Fibroblast of skin of right biceps (primary cell): ENCODE data around the gene SYT7.
A peak's percentile ranks its signal among the peaks of the same experiment; 100 is the strongest.

Experiments used
- DNase-seq: peaks from one replicate; pipeline ENCODE4 v3.0.0-alpha.2; 2013

The SYT7 gene

DNA sequence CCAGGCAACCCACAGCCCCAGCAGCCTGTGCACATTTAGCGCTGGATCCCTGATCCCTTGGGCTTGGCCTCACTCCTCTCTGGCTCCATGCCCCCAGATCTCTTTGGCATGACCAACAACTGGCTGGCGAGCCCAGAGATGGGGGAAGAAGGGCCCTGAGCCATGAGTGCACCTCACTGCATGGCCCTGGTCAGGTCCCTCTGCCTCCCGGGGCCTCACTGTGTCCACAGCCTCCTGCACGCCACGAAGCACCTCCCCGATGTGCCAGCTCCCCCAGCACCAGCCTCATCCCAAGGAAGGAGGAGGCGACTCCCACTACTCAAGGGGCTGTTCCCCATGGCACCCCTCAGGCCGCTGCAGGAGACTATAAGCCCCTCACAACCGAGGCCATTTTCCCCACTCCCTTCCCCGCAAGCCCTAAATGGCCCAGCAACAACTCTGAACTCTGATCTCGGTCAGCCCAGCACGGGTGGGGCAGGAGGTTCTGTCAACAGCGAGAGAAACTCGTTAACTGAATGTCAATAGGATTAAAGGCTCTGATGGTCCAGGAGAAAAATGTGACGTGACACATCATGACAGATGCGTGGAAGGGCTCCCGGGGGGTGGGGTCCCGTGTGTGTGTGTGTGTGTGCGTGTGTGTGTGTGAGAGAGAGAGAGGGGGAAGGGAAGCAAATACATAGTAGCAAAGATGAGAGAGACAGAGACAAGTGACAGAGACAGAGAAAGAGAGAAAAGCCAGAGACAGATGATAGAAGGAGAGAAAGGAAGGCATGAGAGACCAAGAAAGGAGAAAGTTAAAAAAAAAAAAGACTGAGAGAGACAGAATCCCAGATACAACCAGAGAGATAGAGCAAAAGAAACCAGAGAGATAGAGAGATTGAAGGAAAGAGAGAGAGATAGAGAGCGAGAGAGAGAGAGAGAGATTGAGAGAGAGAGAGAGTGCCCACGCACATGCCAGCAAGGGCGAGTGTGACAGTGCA, 28.4 kb upstream of the SYT7 start:
- DNase-seq: peak; percentile 21

DNA sequence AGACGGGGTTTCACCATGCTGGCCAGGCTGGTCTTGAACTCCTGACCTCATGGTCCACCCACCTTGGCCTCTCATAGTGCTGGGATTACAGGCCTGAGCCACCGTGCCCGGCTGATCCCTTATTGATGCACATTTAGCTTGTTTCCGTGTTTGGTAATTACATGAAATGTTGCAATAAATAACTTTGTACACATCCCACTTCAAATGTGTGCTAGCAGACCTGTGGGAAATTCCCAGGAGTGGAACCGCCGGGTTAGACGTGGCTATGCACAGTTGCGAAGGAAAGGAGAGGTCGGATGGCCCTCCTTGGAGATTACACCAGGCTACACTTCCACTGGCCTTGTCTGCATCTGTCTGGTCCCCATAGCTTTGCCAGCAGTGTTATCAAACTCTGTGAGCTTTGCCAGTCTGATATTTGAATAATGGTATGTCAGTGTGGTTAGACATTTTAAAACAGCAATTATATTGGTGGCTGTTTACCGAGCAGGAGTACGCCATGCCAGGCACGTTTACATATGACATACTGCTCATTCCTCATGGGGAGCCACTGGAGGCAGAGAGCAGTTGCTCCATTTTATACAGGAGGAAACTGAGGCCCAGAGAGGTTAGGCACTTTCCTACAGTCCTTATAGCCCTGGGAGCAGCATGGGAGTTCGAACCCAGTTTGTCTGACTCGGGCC, 27.2 kb upstream of the SYT7 start:
- no peak for DNase-seq

DNA sequence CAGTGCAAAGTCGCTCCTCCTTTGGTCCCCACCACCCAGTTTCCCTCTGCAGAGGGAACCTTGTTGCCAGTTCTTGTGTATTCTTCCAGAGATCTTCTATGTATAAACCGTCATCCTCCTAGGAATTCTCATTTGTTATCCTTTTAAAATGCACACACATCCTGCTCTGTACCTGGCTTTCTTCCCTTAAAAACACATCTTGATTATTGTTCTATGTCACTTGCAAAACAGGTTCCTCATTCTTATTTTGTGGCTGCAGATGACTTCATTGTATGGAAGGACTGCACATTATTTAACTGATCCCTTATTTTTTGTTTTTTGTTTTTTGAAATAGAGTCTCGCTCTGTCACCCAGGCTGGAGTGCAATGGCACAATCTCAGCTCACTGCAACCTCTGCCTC, 26.6 kb upstream of the SYT7 start:
- no peak for DNase-seq

DNA sequence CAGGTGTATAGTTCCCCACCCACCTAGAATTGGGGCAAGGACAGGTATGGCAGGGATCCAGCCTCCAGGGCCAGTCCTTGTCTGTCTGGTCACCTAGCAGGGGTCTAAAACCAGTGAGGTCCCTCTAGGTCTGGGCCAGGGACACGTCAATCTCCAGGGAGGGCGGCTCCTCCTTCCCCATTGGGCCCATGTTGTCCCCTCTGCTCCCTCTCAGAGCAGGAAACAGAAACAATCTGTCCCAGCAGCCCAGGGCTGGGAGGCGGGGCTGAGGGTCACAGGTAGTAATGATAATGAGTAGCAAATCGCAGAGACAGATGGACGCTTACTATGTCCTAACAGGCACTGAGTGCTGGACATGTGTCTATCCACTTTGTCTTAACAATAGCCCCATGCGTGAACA, 22.8 kb upstream of the SYT7 start:
- DNase-seq: no peak

DNA sequence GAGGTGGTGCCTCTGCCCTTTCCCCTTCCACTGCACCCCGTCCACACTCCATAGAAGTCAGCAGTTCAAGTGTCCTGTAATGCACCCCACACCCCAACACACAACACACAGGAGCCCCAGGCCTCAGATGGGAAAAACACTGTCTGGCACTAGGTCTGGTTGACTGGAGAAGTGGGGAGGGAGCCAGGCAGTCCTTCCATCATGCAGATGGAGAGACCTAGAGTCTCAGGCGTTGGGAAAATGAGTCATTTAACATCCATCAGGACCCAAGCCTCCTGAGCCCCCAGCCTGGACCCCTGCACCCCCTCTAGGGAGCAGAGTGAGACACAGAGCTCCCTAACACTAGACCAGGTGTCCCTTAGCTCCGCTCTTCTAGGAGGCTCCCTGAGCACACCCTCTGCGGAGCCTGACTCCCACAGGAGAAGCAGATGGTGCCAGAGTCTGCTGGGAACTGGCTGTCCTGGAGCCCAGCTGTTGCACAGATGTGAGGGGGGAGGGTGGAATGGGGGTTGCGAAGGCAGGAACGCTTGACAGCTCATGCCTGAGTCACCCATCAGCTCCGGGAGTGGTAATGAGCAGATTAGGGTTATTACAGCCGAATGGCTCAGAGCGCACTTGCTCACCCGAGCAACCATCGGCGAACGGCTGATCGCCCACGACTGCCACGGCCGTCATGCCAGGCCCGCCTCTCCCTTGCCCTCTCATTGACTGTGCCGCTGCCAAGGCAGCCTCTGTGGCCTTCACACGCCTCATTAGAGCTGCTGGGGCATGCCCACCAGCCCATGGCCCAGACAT, 22.1 kb upstream of the SYT7 start:
- DNase-seq: peak; percentile 94

DNA sequence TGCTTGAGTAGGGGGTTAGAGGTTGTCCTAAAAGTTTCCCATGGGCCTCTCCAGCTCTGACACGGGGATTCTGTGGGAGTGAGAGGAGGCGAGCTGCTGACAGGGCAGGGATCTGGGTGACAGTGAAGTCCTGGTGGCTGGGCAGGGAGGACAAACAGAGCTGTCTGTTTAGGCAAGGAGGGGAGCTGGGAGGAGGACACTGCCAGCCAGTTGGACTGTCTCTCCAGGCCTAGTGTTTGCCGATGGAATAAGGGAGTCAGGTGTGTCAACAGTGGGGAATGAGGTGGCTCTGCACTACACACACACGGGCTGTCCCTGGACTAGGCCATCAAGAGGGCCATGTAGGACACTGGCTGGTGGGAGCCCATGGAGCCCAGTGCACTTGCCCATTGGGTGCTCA, 20.6 kb upstream of the SYT7 start:
- no peak for DNase-seq

DNA sequence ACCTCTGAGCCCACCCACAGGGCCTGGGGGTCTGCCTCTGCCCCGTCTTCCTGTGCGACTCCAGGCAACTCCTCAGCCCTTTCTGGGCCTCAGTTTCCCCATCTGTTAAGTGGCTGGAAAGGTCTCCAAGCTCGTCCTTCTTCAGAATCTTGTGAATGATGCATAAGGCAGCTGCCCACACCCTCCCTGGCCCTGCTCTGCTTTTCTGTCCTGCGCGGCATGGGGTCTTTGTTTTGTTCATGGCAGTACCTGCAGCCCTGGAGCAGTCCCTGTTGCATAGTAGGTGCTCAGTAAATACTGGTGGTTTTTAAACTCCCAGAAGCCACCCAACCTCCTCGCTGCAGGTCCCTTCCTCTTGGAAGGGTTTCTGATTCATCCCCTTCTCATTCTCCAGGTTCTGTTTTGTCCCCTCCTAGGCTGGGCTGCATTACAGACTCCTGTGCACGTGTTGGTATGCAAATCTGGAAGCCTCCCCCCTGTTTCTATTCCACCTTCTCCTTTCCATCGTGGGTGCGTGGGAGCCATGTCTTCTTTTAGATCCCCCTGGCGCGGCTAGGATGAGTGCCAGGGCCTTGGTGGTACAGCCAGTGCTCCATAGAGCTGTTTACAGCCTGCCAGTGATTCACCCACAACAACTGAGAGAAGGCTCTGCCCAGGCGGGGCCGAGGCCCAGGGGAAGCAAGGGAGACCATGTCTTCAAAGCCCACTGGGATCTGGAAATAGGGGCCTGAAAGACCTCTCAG, 19.3 kb upstream of the SYT7 start:
- no peak for DNase-seq

DNA sequence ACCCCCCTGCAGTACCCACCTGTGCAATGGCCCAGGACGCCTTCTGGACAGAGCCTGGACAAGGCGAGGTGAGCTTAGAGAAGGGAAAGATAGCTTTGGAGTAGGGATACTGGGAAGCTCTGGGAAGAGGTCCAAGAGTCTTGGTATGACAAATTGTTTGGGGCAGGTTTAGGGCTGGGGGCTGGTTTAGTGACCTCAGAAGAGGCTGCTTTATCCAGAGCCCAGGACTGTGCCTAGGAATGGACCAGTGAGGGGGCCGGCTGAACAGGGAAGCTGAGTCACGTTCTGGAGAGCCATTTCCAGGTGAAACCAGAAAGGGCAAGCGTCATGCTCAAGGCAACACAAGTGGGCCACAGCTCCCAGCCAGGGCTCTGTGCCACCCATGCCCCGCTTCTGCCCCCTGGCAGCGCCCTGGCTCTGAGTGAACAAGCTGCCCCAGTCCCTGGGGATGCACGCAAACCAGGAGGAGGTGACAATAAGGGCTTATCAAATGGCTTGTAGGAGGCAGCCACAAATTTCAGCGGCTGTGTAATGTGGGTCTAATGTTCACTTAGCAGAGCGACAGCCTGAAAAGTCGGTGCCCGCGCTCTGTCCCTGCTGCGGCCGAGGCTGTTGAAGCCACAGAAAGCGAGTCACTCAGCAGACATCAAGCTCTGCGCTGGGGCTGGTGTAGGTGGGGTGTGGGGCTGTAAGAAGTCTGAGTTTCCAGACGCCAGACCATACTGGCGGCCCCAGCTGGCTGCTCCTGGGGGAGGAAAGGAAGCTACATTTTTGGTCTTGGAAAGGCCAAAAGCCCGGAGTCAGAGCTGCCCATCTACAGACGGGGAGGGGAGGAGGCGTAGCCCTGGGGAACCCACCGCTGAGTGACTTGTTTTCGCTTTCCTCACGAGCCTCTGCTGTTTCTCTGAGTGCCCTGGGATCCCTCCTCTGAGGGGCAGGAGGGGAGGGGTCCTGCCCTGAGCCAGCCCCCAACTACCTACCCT, 18.3 kb upstream of the SYT7 start:
- DNase-seq: peak; percentile 70

DNA sequence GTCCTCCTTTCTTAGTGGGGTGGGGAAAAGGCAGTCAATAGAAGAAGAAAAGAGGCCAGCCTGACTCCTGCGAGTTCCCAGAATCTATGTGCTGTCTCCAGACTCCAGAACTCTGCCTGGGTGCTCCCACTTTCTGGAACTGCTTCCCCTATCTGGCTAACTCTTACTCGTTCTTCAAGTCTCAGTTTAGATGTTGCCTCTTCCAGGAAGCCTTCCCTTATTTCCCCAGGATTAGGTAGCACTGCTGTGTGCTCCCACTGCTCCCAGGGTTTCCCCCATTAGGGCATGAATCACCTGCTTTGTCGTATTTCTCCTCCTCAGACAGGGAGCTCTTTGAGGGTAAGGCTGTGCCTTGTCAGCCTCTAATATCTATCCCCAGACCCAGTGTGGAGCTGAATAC, 17.5 kb upstream of the SYT7 start:
- no peak for DNase-seq

DNA sequence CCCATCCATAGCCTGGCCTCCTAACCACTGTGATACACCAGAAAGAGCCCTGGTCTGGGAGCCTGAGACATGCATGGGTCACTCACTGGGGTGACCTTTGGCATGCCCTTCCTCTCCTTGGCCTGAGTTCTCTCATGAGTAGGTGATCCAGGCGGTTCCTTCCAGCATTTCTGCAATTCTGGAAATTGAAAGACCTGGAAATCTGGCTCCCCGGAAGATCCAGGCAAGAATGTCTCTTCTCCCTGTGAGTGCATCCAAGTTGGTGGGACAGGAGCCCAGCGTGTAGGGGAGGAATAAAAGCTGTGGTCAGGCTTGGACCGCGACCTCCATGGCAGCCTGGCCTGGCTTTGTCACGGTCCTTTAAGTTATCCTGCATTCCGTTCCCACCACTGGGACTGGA, 16.1 kb upstream of the SYT7 start:
- no peak for DNase-seq

DNA sequence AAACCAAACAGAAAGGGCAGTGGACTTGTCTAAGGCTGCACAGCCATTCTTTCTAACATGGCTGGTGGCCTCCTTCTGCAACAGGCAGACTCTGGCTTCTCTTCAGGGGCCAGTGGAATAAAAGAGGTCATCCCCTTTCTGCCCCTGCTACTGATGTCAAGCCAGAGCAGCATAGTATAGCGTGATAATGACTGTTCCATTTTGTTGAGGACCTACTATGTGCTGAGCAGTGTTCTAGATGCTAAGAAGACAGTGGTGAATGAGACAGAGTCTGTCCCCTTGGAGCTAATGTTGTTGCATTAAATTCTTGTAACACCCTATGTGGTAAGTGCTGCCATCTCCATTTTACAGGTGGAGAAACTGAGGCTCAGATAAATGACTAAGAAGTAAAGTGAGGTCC, 15.7 kb upstream of the SYT7 start:
- no peak for DNase-seq

DNA sequence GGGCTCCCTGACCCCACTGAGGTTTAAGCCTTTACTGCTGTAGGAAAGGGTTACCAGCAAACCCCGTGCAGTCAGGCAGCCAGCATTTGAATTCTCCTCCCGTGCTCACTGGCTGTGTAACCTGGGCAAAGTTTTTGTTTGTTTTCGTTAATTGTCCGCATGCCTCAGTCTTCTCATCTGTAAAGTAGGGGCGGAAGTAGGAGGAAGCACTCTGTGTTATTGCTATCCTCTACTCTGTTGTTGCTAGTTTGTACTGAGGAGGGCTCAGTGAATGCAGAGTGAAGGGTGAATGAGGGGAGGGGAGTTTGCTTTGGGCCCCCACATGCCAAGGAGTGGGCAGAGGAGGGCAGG, 14.0 kb upstream of the SYT7 start:
- DNase-seq: no peak

DNA sequence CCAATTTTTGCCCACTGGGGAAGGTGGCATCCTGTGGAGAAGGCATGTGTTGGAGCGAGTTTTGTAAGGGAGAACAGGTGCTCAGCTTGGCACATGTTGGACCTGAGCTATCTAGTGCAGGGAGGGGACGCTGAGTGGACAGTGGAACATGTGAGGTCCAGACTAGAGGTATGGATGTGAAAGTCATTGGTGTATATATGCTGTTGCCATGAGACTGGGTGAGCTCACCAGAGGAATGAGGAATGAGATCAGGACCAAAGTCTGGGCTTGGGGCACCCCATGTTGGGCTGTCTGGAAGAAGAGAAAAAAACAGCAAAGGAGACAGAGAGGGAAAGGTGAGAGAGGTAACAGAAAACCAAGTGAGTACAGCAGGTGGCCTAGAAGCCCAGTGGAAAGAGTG, 12.3 kb upstream of the SYT7 start:
- no peak for DNase-seq

DNA sequence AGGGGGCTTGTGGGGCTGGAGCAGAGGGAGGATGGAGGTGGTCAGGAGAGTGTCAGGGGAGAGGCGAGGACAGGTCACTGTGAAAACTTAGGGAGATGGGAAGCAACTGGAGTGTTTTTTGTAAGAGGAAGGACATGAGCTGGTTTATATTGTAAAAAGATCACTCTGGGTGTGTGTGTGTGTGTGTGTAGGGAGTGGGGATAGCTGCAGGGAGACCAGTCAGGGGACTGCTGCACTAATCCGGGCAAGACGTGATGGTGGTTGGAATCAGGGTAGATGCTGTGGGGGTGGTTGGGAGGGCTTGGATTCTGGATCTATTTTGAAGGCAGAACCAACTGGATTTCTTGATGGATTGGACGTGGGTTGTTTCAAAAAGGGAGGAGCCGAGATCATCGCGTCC, 11.3 kb upstream of the SYT7 start:
- no peak for DNase-seq

DNA sequence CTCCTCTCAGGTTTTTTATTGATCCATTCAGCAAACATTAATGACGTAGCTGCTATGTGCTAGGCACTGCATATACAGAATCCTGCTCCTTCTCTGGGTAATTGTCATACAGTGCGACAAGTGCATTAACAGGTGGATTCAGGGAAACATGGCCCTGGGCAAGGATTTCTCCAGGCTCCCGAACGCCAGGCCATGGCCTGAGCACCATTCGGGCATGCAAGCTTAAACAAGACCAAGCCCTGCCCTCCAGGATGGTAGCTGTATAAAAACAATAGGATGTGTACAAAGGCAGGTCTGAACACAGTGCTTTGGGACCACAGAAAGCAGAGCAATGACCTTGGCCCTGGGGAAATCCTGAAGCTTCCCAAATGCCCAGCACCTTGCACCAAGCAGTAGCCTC, 9.1 kb upstream of the SYT7 start:
- DNase-seq: no peak

DNA sequence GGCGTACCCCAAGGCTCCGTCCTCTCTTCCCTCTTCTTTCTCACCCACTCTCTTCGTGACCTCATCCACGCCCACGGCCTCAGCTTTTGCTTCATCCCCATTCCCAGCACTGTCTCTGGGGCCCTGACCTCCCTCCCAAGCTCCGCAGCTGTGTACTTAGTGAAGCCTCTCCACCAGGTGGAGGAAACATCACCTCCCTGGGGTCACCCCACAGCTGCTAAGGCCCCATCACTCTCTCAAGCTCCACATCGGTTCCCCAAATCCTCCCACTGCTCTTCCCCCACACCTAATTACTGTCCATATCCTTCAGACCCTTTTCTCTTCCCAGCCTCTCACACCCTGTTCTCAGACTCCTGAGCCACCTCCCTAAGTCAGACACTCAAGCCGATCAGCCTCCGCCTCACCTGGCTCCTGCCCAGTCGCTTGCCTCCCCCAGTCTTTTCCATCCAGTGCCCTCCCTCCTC, 7.9 kb upstream of the SYT7 start:
- DNase-seq: no peak

DNA sequence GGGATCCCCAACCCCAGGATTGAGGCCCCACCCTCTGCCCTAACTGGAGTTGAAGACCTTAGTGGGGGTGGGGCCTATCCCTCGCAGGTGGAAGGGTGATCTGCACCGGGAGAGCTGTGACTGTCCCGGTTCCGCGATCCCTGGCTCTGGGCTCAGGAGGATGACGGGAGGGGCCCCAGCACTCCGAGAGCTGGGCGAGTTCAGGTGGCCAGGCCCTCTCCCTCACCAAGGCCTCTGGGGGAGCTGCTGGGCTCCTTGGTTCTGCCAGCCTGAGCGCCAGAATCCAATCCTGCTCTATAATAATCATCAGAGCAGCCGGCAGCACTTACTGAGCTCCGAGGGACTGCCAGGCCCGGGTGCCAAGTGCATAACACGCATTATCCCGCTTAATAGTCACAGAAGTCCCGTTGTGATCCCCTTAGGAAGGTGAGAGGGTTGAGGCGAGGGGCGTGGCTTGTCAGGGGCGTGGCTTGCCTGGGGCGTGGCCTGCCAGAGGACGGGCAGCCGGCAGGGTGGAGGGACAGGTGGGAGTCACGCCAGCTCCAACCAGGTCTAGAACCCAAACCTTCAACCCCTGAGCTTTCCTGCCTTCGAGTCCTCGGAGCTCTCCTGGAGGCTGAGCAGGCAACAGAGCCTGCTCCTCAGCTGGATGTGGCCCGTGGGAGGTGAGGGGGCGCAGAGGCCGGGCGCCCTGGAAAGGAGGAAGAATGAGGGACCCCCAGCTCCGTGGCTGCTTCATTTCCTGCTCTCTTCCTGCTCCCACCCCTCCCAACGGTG, 7.3 kb upstream of the SYT7 start:
- no peak for DNase-seq

DNA sequence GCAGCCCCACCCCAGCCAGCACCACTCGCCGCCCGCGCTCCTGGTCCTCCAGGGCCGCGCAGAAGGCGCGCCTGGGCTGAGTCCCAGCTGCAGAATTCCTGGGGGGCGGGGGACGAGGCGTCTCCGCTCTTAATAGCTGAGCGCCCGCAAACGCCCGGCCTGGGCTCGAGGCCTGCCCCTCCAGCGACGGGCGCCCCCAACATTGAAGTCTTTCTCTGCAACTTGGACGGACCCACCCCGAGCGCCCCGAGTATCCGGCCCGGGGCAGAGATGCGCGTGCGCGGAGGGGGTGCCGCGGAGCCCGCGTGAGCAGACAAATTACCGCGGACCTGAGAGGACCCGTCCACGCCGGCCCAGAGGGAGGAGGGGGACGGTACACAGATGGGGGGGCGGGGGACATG, 6.7 kb upstream of the SYT7 start:
- DNase-seq: peak; percentile 40

DNA sequence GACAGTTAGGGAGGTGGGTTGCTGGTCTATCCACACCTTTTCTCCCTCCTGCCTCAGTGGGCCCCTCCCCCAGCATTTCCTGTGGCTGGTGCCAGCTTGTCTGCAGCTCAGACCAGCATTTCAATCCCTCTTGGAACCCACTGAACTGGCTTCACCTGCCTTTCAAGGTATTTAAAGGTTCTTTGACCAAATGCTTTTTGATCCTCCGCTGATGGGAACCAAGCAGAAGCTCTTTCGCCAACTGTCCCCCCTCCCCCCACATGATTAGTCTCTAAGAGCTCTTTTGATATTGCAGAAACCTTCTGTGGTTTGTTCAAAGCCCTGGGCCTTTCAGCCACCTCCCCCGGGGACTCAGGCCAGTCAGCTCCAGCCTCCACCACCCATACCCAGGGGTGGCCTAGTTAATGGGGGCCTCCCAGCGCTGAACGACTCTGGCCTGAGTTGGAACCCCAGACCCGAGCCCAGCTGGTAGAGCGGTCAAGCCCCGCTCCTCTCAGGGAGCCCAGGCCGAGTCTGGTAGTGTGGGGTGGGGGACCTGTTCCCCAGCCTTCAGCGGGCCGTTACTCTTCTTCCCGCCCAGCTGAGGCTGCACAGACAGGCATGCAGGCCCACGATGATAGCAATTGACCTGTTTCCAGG, 6.0 kb upstream of the SYT7 start:
- no peak for DNase-seq

DNA sequence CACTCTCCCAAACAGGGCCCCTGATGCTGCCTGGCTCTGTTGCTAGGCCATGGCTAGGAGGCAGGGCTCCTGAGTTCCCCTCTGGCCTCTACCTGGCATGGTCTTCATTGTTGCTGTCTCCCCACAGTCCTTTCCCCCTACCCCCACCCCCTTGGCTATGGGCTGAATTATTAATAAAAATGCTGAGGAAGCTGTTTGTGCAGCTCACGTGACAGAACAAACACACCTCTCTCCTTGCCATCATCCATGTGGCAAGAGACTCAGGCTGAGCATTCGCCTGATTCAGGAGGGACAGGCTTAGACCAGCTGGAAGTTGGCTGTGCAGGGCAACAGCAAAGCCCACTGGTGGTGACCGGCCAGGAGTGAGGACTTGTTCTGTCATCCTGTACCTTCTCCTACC, 4.2 kb upstream of the SYT7 start:
- DNase-seq: no peak
